NCI-H748 (cell line): Measurements from ENCODE around the gene AR.

ENCODE experiments used
- DNase-seq: peaks from one replicate; lab custom pipeline; 2025; ENCODE audit not compliant: unreplicated experiment; lab: John Stamatoyannopoulos, UW

Gene AR

GRCh38 chrX:67563469-67564448, 19.9 kb downstream of the AR start:
- DNase-seq, result no peak

GRCh38 chrX:67564475-67564874, 20.7 kb downstream of the AR start:
- DNase-seq, result no peak

GRCh38 chrX:67568769-67569168, 24.9 kb downstream of the AR start:
- no peak for DNase-seq

GRCh38 chrX:67570839-67571238, 27.0 kb downstream of the AR start:
- DNase-seq, result no peak

- DNase-seq, result no peak
These were observed 30.9 kb downstream of the AR start for GRCh38 chrX:67574696-67575095.

- DNase-seq, result no peak
These were observed 38.6 kb downstream of the AR start for GRCh38 chrX:67582436-67582835.

- no peak for DNase-seq
These were observed 39.4 kb downstream of the AR start for GRCh38 chrX:67583171-67583570.

- no peak for DNase-seq
These were observed 41.6 kb downstream of the AR start for GRCh38 chrX:67585401-67585800.

- DNase-seq, result no peak
These were observed 44.3 kb downstream of the AR start for GRCh38 chrX:67587946-67588624.

GRCh38 chrX:67596839-67597790, 53.3 kb downstream of the AR start:
- DNase-seq, result no peak

GRCh38 chrX:67599532-67599931, 55.7 kb downstream of the AR start:
- no peak for DNase-seq

GRCh38 chrX:67601771-67602170, 58.0 kb downstream of the AR start:
- DNase-seq, result no peak

GRCh38 chrX:67604979-67605703, 61.3 kb downstream of the AR start:
- DNase-seq, result no peak

GRCh38 chrX:67607466-67607865, 63.6 kb downstream of the AR start:
- DNase-seq, result no peak

GRCh38 chrX:67610282-67610681, 66.5 kb downstream of the AR start:
- no peak for DNase-seq

GRCh38 chrX:67612231-67612630, 68.4 kb downstream of the AR start:
- DNase-seq, result no peak

GRCh38 chrX:67613366-67613765, 69.5 kb downstream of the AR start:
- DNase-seq, result no peak

- no peak for DNase-seq
These were observed 70.2 kb downstream of the AR start for GRCh38 chrX:67613996-67614395.

GRCh38 chrX:67614423-67614822, 70.6 kb downstream of the AR start:
- no peak for DNase-seq

GRCh38 chrX:67619253-67619652, 75.4 kb downstream of the AR start:
- no peak for DNase-seq
